Mesenchymal stem cell (in vitro differentiated cells and primary cell): ENCODE measurements around the gene TMEM184B. TPM values are rescaled to one million over a fixed set of nuclear protein-coding genes. Genes with fewer than 3 reads are reported as not detected.

Source experiments
- DNase-seq: peaks from one replicate; pipeline ENCODE4 v3.0.0-alpha.2; 2013
- H2AFZ ChIP-seq: one replicate; pipeline ENCODE4 v1.6.1; 2013; ENCODE audit warnings: low read depth, mild to moderate bottlenecking, control low read depth, inconsistent platforms, low read length, moderate library complexity
- H2AK5ac ChIP-seq: 2 replicates; pipeline ENCODE4 v1.6.1; 2013; ENCODE audit warnings: low read length, moderate library complexity, mild to moderate bottlenecking, inconsistent platforms; ENCODE audit not compliant: severe bottlenecking
- H2BK120ac ChIP-seq: one replicate; pipeline ENCODE4 v1.6.1; 2013; ENCODE audit warnings: low read depth, mild to moderate bottlenecking, inconsistent platforms, low read length, moderate library complexity
- H2BK12ac ChIP-seq, 2 experiments: one replicate each; pipeline ENCODE4 v1.6.1; 2013; ENCODE audit warnings: inconsistent platforms in 2 of 2, low read length in 2 of 2, mild to moderate bottlenecking in 2 of 2, moderate library complexity in 2 of 2, control low read depth in 1 of 2
- H2BK15ac ChIP-seq: one replicate; pipeline ENCODE4 v1.6.1; 2013; ENCODE audit warnings: mild to moderate bottlenecking, low read depth, inconsistent platforms; ENCODE audit not compliant: poor library complexity, severe bottlenecking
- H2BK5ac ChIP-seq: 2 replicates; pipeline ENCODE4 v1.6.1; 2013; ENCODE audit warnings: low read depth, mild to moderate bottlenecking, low read length, control low read depth, inconsistent platforms; ENCODE audit not compliant: poor library complexity, severe bottlenecking
- H3K14ac ChIP-seq, 2 experiments: one replicate each; pipeline ENCODE4 v1.6.1; 2013; ENCODE audit warnings: inconsistent platforms in 2 of 2, low read length in 2 of 2, control low read depth in 1 of 2, mild to moderate bottlenecking in 1 of 2, moderate library complexity in 1 of 2
- H3K18ac ChIP-seq, 2 experiments: one replicate each; pipeline ENCODE4 v1.6.1; 2013; ENCODE audit warnings: inconsistent platforms in 2 of 2, low read length in 2 of 2, control low read depth in 1 of 2, low read depth in 1 of 2, mild to moderate bottlenecking in 1 of 2
- H3K23ac ChIP-seq, 2 experiments: one replicate each; pipeline ENCODE4 v1.6.1; 2013; ENCODE audit warnings: inconsistent platforms in 2 of 2, low read length in 2 of 2, mild to moderate bottlenecking in 2 of 2, moderate library complexity in 2 of 2, control low read depth in 1 of 2
- H3K27ac ChIP-seq: 2 replicates; pipeline ENCODE4 v1.5.1; 2013; ENCODE audit warnings: mild to moderate bottlenecking, moderate library complexity, low read length, control low read depth, inconsistent platforms; ENCODE audit not compliant: poor library complexity, severe bottlenecking
- H3K27me3 ChIP-seq, 2 experiments: 2 replicates each; pipeline versions ENCODE4 v1.6.1 to v1.7.0; 2013; ENCODE audit warnings: low read length in 2 of 2, mild to moderate bottlenecking in 2 of 2, moderate library complexity in 2 of 2, control low read depth in 1 of 2, inconsistent platforms in 1 of 2; ENCODE audit not compliant: control insufficient read depth in 1 of 2, insufficient read depth in 1 of 2
- H3K36me3 ChIP-seq, 2 experiments: 2 replicates each; pipeline versions ENCODE4 v1.6.1 to v1.7.0; 2013; ENCODE audit warnings: low read length in 2 of 2, control low read depth in 1 of 2, inconsistent platforms in 1 of 2, low read depth in 1 of 2, mild to moderate bottlenecking in 1 of 2; ENCODE audit not compliant: insufficient read depth in 2 of 2, control insufficient read depth in 1 of 2
- H3K4ac ChIP-seq, 2 experiments: one replicate each; pipeline ENCODE4 v1.6.1; 2013; ENCODE audit warnings: inconsistent platforms in 2 of 2, low read length in 2 of 2, mild to moderate bottlenecking in 2 of 2, moderate library complexity in 2 of 2, control low read depth in 1 of 2, low read depth in 1 of 2
- H3K4me1 ChIP-seq: 2 replicates; pipeline ENCODE4 v1.6.1; 2013; ENCODE audit warnings: low read depth, low read length, control low read depth; ENCODE audit not compliant: control insufficient read depth, insufficient read depth
- H3K4me2 ChIP-seq: 2 replicates; pipeline ENCODE4 v1.6.1; 2013; ENCODE audit warnings: low read length, mild to moderate bottlenecking, inconsistent platforms; ENCODE audit not compliant: poor library complexity, severe bottlenecking
- H3K4me3 ChIP-seq, 2 experiments: 2 replicates each; pipeline versions ENCODE4 v1.5.1 to v1.7.0; 2013; ENCODE audit warnings: low read length in 2 of 2, mild to moderate bottlenecking in 2 of 2, control low read depth in 1 of 2, low read depth in 1 of 2; ENCODE audit not compliant: insufficient read depth in 1 of 2
- H3K79me1 ChIP-seq: replicated peaks from 2 replicates; pipeline ENCODE4 v1.6.1; 2013; ENCODE audit warnings: mild to moderate bottlenecking, control low read depth, low read length, inconsistent platforms; ENCODE audit not compliant: poor library complexity, severe bottlenecking
- H3K9ac ChIP-seq: 2 replicates; pipeline ENCODE4 v1.7.0; 2013; ENCODE audit warnings: mild to moderate bottlenecking, low read length, moderate library complexity
- H3K9me3 ChIP-seq: 2 replicates; pipeline ENCODE4 v1.7.0; 2013; ENCODE audit warnings: mild to moderate bottlenecking, low read length; ENCODE audit not compliant: control insufficient read depth
- H4K8ac ChIP-seq: one replicate; pipeline ENCODE4 v1.6.1; 2013; ENCODE audit warnings: inconsistent platforms, mild to moderate bottlenecking, low read length, moderate library complexity
- H4K91ac ChIP-seq: one replicate; pipeline ENCODE4 v1.6.1; 2013; ENCODE audit warnings: mild to moderate bottlenecking, low read length, inconsistent platforms
- WGBS: methylation state at CpG from one replicate; pipeline ENCODE4 v1.1.7; 2013; ENCODE audit warnings: mixed read lengths; 5-methylcytosine and 5-hydroxymethylcytosine counted together
- small RNA-seq: library from polyadenylated mRNA; stranded (forward); fragments of <200 nt; extraction: miRNeasy Mini kit (QIAGEN cat#:217004); gene quantifications from one replicate; pipeline ENCODE3, GENCODE V24; 2013; ENCODE audit warnings: low read depth

The TMEM184B gene

GRCh38 chr22:38170469-38170868 lies 102.3 kb downstream of the TMEM184B start:
- Histone ChIP-seq H3K4me2 (no peak overlapping the region), H3K9ac (no peak overlapping the region), H3K79me1 (peaks cover 3% of the 10 kb centered on the region), H2BK5ac (no peak overlapping the region), H4K8ac (no peak overlapping the region), H3K23ac (no peak overlapping the region), H3K18ac (no peak overlapping the region), H2BK15ac (no peak overlapping the region), H2BK120ac (no peak overlapping the region), H2BK12ac (no peak overlapping the region), H3K36me3 (peaks cover 0 to 20% of the 10 kb centered on the region in 2 experiments), H3K14ac (no peak overlapping the region), H3K4me3 (no peak overlapping the region), H2AK5ac (no peak overlapping the region), H3K9me3 (no peaks in the 10 kb centered on the region), H3K4me1 (peaks cover 9% of the 10 kb centered on the region), H3K27me3 (no peaks in the 10 kb centered on the region), H2AFZ (no peak overlapping the region), H3K4ac (no peak overlapping the region), H4K91ac (no peak overlapping the region), H3K27ac (no peak overlapping the region)
- no peak for DNase-seq
- whole genome bisulfite sequencing: 97% methylated on average over 5 of the region's 5 CpGs

Small RNA genes lying within 50 kb of the gene (small RNA-seq; reads per million reads assigned to genes)
- gene RF00017: not detected
- not detected for gene RN7SL704P
